Heart right ventricle (tissue), 16 donors: ENCODE measurements around the gene ALOX5AP. TPM values are rescaled to one million over a fixed set of nuclear protein-coding genes. Genes with fewer than 3 reads are reported as not detected.

Source experiments
- ATAC-seq, 8 donors: fragments of 200-7000 bp; cut with Tn5 transposase; one replicate each; pipeline ENCODE4 v1.9.1; 2020; ENCODE audit warnings: mild to moderate bottlenecking in 8 of 8, moderate library complexity in 8 of 8, moderate number of reproducible peaks in 1 of 8
- DNase-seq, 2 donors: peaks; one replicate each; pipeline ENCODE4 v3.0.0-alpha.2; 2020
- H3K27ac ChIP-seq, 10 donors: fragments of 200-600 bp; sonication (generic) in 2 of 10; one replicate each; pipeline versions ENCODE4 v1.5.0 to v1.8.0; 2020 to 2022; ENCODE audit warnings: mild to moderate bottlenecking in 3 of 10
- H3K27me3 ChIP-seq, 7 donors: fragments of 200-600 bp; one replicate each; pipeline ENCODE4 v1.8.0; 2021 to 2022; ENCODE audit warnings: mild to moderate bottlenecking in 2 of 7
- H3K36me3 ChIP-seq, 9 donors: fragments of 200-600 bp; sonication (generic) in 1 of 9; one replicate each; pipeline versions ENCODE4 v1.5.0 to v1.8.0; 2020 to 2022; ENCODE audit warnings: mild to moderate bottlenecking in 2 of 9
- H3K4me1 ChIP-seq, 9 donors: fragments of 200-600 bp; sonication (generic) in 1 of 9; one replicate each; pipeline versions ENCODE4 v1.5.0 to v1.8.0; 2020 to 2022; ENCODE audit warnings: mild to moderate bottlenecking in 4 of 9
- H3K4me3 ChIP-seq, 10 donors: fragments of 200-600 bp; sonication (generic) in 2 of 10; one replicate each; pipeline versions ENCODE4 v1.5.0 to v1.8.0; 2020 to 2022; ENCODE audit warnings: mild to moderate bottlenecking in 7 of 10, moderate library complexity in 2 of 10
- H3K9me3 ChIP-seq, 11 donors: fragments of 200-600 bp in 10 of 11; sonication (generic) in 2 of 11; one replicate each; pipeline versions ENCODE4 v1.5.0 to v1.8.0; 2013 to 2022; ENCODE audit warnings: mild to moderate bottlenecking in 2 of 11, control low read depth in 1 of 11, moderate library complexity in 1 of 11
- CTCF ChIP-seq, 9 donors: fragments of 200-600 bp; sonication (generic) in 2 of 9; IDR thresholded peaks; one replicate each; pipeline versions ENCODE4 v1.5.0 to v1.8.0; 2021 to 2022; ENCODE audit warnings: antibody characterized with exemption in 9 of 9, mild to moderate bottlenecking in 5 of 9, moderate library complexity in 1 of 9
- WGBS, 2 donors: extraction: QIAGEN DNeasy Blood & Tissue Kit; methylation state at CpG; one replicate each; pipeline ENCODE4 v1.1.7; 2013; ENCODE audit warnings: inconsistent platforms in 1 of 2; 5-methylcytosine and 5-hydroxymethylcytosine counted together
- intact Hi-C, 10 donors: fragments of 100-400 bp; cut with DNase I; formaldehyde crosslinking; loops; one replicate each; pipeline versions ENCODE4 v1.11.1 to v1.14.2; 2022
- polyA plus RNA-seq, 2 donors: library from polyadenylated mRNA; stranded (reverse); fragments of 200-250 nt; gene quantifications; one replicate each; pipeline ENCODE4 v1.2.3, GENCODE V29; 2013
- total RNA-seq, 10 donors: library from RNA; stranded (reverse); fragmentation: NEBNext Ultra II Directional in 3 of 10; extraction: Animal tissue kit (Norgen Biotek cat#: 25700) in 3 of 10; gene quantifications; one replicate each; pipeline versions ENCODE4 v1.2.1 to v1.2.4, GENCODE V29; 2021 to 2023
- donor health status: Arrhythmogenic right ventricular cardiomyopathy.
- donor health status: ischemic (EF 13 %, LVEDD 7.1; RV severe dilation, severe dysfunction).
- donor health status: healthy with polysubstance abuse.
- donor health status: DM: no; HTN: yes; CAD: no.
- donor health status: DM: no; HTN: no; CAD: no.
- donor health status: ischemic (EF 25% LVEDD 6.9; RV normal size, moderate dysfunction).
- donor health status: ischemic (EF 25% LVEDD 5.7; RV mildly dilated, moderate dysfunction).
- donor health status: healthy.
- donor health status: DM: yes; HTN: yes; CAD: no.
- donor health status: Ischemic cardiomyopathy.
- donor health status: ischemic (EF 35%, LVEDD 5.7; RV mildly dilated, moderate dysfunction).
- donor health status: nonischemic (EF 11% LVEDD 7.7; RV severe dilation, severe dysfunction).
- donor health status: DM: yes; HTN: yes; CAD: no.
- donor health status: PGD.
- donor health status: ischemic (EF 29% LVEDD 5.4; RV normal size, mild dysfunction).
- donor health status: nonischemic (EF 23%, LVEDD 6.1; RV moderate dilation, normal function).

The ALOX5AP gene
- total and polyA plus RNA-seq, 12 donors = 0.95 to 19.5 (median 4.6) TPM

DNA sequence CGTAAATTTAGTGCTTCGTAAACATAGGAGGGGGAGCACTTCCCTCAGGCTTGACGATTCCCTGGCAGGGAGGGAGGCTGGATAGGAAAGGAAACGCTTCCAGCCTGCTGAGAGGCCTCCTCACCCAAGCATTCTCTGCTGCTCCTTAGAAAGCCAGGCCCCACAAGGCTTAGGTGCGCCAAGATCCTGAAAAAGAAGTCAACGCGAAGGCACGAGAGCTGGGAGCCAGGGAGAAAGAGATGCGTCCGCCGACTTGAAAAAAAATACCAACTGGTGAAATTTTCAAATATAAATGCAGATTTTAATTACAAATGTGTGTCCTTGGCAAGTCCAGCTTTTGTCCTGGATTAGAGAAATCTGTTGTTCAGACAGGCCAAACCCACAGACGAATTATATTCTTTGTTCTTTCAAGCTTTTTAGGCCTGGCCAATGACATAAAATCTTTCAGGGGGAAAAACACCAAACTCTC is 64.0 kb downstream of the ALOX5AP start:
- H3K27ac ChIP-seq = no peak overlapping the region
- H3K36me3 ChIP-seq = no peaks in the 10 kb centered on the region
- DNase-seq = no peak
- H3K27me3 ChIP-seq = peaks cover 0 to 4% (median 0%) of the 10 kb centered on the region in 7 donors
- TF ChIP-seq CTCF (IDR thresholded peaks at IDR 0.05) = no peak
- intact Hi-C loops = loop anchor here in 3 of 10 donors (5.0 to 10.0 kb wide), 3 partner anchors 65 to 243 kb away; partner anchors contain the start of gene ALOX5AP (in 1 of the 3)
- H3K9me3 ChIP-seq = no peaks in the 10 kb centered on the region
- peaks cover 0 to 22% (median 15%) of the 10 kb centered on the region in 9 donors for H3K4me1 ChIP-seq
- WGBS, 2 donors = 80 to 86% methylated on average over 12 of the region's 12 CpGs
- H3K4me3 ChIP-seq = no peak overlapping the region
- ATAC-seq = no peak

DNA sequence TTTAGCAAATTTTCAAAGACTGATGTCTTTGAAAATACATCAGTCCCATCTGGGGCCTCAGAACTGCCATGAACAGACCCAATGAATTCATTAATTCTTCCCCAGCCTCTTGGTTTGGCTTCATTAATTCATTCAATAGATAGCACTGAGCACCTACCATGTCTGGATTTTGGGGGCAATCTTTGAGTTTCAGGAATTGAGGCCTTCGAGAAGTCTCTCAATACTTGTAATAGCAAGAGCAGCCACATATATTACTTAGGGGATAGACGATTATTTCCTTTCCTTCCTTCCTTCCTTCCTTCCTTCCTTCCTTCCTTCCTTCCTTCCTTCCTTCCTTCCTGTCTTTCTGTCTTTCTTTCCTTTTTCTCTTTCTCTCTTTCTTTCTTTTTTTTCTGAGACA is 64.8 kb downstream of the ALOX5AP start:
- 70 to 85% methylated on average over 2 of the region's 2 CpGs for WGBS, 2 donors
- Histone ChIP-seq H3K4me3 (no peak overlapping the region), H3K27me3 (peaks cover 0 to 4% (median 0%) of the 10 kb centered on the region in 7 donors), H3K27ac (no peak overlapping the region), H3K4me1 (peaks cover 0 to 22% (median 15%) of the 10 kb centered on the region in 9 donors), H3K9me3 (no peaks in the 10 kb centered on the region), H3K36me3 (no peaks in the 10 kb centered on the region)
- TF ChIP-seq CTCF (IDR thresholded peaks at IDR 0.05) = no peak
- DNase-seq = no peak
- ATAC-seq = no peak
- intact Hi-C loops = loop anchor here (2.0 to 10.0 kb wide), 14 partner anchors 65 to 673 kb away; partner anchors contain the start of genes HMGB1 (in 5 of the 10) and USPL1 (in 1 of the 10)

GRCh38 chr13:30802501-30802900 is 67.2 kb downstream of the ALOX5AP start:
- Histone ChIP-seq H3K9me3 (no peaks in the 10 kb centered on the region), H3K36me3 (no peaks in the 10 kb centered on the region), H3K4me3 (peak overlapping the region in 4 of 10 donors; percentile 26 to 54 (median 47)), H3K27me3 (no peaks in the 10 kb centered on the region), H3K27ac (no peak overlapping the region), H3K4me1 (peaks cover 0 to 28% (median 22%) of the 10 kb centered on the region in 9 donors)
- DNase-seq = no peak
- intact Hi-C loops = loop anchor here (2.0 to 10.0 kb wide), 15 partner anchors 62 to 675 kb away; partner anchors contain the start of genes HMGB1 (in 5 of the 10) and USPL1 (in 1 of the 10)
- no peak for TF ChIP-seq CTCF (IDR thresholded peaks at IDR 0.05)
- peak in 4 of 8 donors; percentile 3 to 12 (median 7) for ATAC-seq
- 70 to 72% methylated on average over 5 of the region's 5 CpGs for WGBS, 2 donors

GRCh38 chr13:30802953-30803478 is 67.7 kb downstream of the ALOX5AP start:
- Histone ChIP-seq H3K4me1 (peaks cover 0 to 28% (median 23%) of the 10 kb centered on the region in 9 donors), H3K4me3 (peak overlapping the region in 9 of 10 donors; percentile 26 to 57 (median 50)), H3K9me3 (no peaks in the 10 kb centered on the region), H3K27me3 (no peaks in the 10 kb centered on the region), H3K36me3 (no peaks in the 10 kb centered on the region), H3K27ac (peak overlapping the region in 5 of 10 donors; percentile 10 to 61 (median 40))
- peak; percentile 86 to 99 (median 97) for TF ChIP-seq CTCF (IDR thresholded peaks at IDR 0.05)
- DNase-seq = peak; percentile 82 to 88
- peak; percentile 95 to 98 (median 96) for ATAC-seq
- WGBS, 2 donors = 12 to 15% methylated on average over 32 of the region's 32 CpGs
- intact Hi-C loops = loop anchor here (2.0 to 10.0 kb wide), 15 partner anchors 62 to 676 kb away; partner anchors contain the start of genes HMGB1 (in 5 of the 10) and USPL1 (in 1 of the 10)
